Spleen (tissue), 7 donors: ENCODE results near the gene ZDHHC11B.

ENCODE experiments used
- CTCF ChIP-seq, 11 experiments: fragments of 200-600 bp in 7 of 11; fragments of 450-650 bp in 4 of 11; sonication (generic) in 4 of 11; IDR thresholded peaks in 8 of 11; conservative IDR thresholded peaks in 3 of 11; 1 replicate in 7 of 11; 2 replicates in 4 of 11; pipeline versions ENCODE4 v1.4.0 to v1.8.0; 2016 to 2021; ENCODE audit warnings: antibody characterized with exemption in 11 of 11, inconsistent platforms in 4 of 11, mild to moderate bottlenecking in 1 of 11
- POLR2A ChIP-seq, 3 donors: fragments of 450-650 bp; IDR thresholded peaks; one replicate each; pipeline ENCODE4 v1.5.1; 2017; ENCODE audit warnings: antibody characterized with exemption in 3 of 3, mild to moderate bottlenecking in 1 of 3
- donor health status: DM: no; HTN: no; CAD: no; lungs with moderate emphysema.
- donor health status: DM: no; HTN: no; CAD: no.
- donor health status: DM: no; HTN: no; CAD: no.

GRCh38 chr5:815449-815848, 30.9 kb upstream of the ZDHHC11B start:
- TF ChIP-seq CTCF (IDR thresholded peaks at IDR 0.05 in 8 of 11, conservative IDR thresholded peaks at IDR 0.05 in 3 of 11) = no peak
- no peak for TF ChIP-seq POLR2A (IDR thresholded peaks at IDR 0.05)
